GM21723 (cell line): Measurements from ENCODE around the gene CUX1.
"Not testable (repeated sequence)": the region's sequence is repeated elsewhere in the genome, so short reads cannot be mapped to it uniquely, and the experiment has no call there.

Experiments used
- ATAC-seq: cut with Tn5 transposase; IDR thresholded peaks from one replicate; pipeline ENCODE4 v1.9.1; 2021; ENCODE audit warnings: mild to moderate bottlenecking, moderate library complexity; ENCODE audit not compliant: unreplicated experiment

Gene CUX1

DNA sequence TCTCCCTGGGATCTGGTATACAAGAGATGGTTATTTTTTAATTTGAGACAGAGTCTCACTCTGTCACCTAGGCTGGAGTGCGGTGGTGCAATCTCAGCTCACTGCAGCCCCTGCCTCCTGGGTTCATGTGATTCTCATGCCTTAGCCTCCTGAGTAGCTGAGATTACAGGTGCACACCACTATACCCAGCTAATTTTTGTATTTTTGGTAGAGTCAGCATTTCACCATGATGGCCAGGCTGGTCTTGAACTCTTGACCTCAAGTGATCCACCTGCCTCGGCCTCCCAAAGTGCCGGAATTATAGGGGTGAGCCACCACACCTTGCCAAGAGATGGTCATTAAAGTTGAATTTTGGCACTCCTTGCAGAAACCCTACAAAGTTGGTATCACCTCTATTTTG is 71.1 kb downstream of the CUX1 start:
- ATAC-seq, result not testable (repeated sequence)

DNA sequence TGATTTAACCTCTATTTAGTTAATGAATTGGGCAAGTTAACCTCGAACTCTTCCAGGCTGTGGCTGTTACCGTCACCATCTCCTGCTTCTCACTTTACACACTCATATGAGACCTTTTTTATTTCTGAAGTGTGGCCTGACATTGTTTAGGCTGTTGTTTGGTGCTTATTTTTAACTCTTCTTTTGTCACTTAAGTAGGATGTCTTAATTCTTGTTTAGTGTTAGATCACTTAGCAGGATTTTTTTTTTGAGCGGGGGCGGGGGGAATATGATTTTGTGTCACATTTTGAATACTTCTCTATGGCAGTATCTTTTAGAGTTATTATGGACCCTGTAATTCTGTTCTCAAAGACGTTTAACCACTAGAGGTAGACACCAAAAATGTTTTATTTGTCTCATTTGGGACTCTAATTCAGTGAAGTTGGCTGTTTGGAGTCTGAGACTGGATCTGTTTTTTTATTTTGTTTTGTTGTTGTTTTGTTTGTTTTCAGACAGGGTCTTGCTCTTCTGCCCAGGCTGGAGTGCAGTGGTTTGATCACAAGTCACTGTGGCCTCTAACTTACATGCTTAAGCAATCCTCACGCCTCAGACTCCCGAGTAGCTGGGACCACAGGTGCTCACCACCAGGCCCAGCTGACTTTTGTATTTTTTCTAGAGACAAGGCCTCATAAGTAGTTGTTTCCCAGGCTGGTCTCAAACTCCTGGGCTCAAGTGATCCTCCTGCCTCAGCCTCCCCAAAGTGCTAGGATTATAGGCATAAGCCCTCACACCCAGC is 73.5 kb downstream of the CUX1 start:
- no peak for ATAC-seq

- no peak for ATAC-seq
Measured at GRCh38 chr7:101891936-101892640, 74.7 kb downstream of the CUX1 start.

DNA sequence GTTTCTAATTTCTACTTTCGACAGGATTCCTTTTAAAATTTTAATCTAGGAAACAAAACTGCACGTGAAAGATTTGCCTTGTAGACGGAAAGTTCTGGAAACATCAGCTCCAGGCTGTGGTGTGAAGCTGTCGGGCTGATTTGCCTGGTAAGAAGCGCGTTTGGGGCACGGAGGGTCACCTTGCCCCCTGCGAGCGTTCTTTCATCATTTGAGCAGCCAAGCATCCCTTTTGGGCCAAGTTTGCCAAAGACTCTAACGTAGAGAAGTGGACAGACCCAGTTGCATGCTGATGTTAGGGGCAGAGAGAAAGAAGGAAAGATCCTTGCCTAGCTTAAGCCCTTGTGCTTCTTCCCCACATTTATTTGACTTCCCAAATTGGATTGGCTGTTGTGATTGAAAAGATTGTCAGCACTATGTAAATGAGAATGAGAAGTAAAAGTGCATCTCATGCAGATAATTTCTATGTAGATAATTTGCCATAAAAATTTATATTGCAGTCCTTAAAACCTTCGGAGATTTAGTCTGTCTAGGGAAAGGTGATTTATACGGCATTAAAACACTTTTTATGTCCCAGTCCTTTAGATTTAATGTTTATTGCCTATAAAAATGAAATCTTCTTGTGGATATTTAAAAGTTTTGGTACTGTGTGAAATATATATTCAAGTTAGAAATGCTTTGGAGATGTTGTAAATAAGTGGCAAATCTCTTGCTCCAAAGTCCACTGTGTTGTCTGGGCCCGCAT is 76.1 kb downstream of the CUX1 start:
- ATAC-seq, result no peak

GRCh38 chr7:101896316-101896715 is 78.9 kb downstream of the CUX1 start:
- no peak for ATAC-seq

DNA sequence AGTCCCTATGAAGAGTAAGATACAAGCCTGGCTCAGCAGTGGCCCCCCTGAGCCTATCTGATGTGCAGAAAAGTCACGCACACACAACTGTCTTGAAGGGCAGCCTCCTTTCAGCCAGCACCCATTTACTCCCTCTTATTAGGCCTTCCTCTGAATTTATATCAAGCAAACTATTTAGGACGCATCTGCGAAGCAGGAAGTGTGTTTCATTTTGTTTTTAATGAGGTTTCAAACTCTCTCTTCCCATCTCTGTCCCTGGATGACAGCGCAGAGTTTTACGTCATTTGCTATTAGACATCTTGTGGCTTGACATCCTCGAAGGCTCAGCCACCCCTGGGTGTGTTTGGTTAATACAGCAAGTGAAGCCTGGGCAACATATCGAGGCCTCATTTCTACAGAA is 79.5 kb downstream of the CUX1 start:
- no peak for ATAC-seq

GRCh38 chr7:101898106-101898505 is 80.7 kb downstream of the CUX1 start:
- no peak for ATAC-seq

GRCh38 chr7:101899616-101900015 is 82.2 kb downstream of the CUX1 start:
- no peak for ATAC-seq

GRCh38 chr7:101900103-101900502 is 82.7 kb downstream of the CUX1 start:
- no peak for ATAC-seq

DNA sequence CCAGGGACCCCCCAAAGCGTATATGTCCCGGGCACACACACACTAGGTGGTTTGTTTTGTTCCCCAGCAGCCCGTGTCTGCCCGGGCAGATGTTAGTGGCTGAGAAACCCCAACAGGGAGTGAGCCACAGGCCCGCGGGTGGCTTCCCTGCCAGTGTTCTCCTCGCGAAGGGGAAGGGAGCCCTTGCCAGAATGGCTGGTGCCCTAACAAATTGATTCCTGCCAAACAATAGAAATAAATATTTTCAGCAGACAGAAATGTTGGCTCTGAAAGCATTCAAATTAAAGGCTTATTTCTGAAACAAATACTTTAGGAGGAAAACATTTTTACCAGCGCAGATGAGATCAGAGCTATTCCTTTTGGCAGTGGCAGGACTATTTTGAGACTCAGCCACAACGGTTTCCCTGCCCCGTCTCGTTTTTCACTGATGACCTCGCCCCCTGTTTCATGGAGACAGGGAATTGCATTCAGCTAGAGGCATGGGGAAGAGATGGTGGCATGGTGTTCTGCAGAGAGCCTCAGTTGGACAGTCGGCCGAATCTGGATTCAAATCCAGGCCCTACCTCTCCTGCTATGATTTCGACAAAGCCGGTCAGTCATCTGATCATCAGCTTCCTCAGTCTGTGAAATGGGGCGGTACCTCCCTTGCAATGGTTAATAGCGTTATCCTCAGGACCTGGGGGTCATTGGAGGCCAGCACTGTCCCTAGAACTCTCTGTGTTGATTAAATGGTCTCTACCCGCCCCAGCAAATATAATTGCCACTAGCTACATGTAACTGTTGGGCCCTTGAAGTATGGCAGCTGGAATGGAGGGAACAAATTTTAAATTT is 84.5 kb downstream of the CUX1 start:
- ATAC-seq, result no peak

GRCh38 chr7:101902680-101903514 is 85.5 kb downstream of the CUX1 start:
- ATAC-seq, result no peak

DNA sequence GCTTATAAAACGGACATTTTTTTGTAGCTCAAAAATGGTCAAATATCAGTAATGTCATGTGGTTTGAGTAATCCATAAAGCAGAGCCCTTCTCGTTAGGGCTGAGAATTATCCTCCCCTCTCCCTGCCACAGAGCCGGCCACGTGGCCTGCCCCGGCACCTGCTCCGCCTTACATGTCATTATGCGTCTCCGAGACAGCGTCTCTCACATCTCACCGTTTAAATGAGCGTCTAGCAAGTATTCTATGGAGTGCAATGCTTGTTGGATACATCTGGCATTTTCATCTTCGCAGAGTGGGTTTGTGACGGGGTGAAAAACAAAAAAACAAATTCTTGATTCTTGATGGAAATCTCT is 86.1 kb downstream of the CUX1 start:
- no peak for ATAC-seq

- no peak for ATAC-seq
Measured at GRCh38 chr7:101904019-101904418, 86.6 kb downstream of the CUX1 start.

GRCh38 chr7:101905203-101905865 is 87.9 kb downstream of the CUX1 start:
- ATAC-seq, result no peak

DNA sequence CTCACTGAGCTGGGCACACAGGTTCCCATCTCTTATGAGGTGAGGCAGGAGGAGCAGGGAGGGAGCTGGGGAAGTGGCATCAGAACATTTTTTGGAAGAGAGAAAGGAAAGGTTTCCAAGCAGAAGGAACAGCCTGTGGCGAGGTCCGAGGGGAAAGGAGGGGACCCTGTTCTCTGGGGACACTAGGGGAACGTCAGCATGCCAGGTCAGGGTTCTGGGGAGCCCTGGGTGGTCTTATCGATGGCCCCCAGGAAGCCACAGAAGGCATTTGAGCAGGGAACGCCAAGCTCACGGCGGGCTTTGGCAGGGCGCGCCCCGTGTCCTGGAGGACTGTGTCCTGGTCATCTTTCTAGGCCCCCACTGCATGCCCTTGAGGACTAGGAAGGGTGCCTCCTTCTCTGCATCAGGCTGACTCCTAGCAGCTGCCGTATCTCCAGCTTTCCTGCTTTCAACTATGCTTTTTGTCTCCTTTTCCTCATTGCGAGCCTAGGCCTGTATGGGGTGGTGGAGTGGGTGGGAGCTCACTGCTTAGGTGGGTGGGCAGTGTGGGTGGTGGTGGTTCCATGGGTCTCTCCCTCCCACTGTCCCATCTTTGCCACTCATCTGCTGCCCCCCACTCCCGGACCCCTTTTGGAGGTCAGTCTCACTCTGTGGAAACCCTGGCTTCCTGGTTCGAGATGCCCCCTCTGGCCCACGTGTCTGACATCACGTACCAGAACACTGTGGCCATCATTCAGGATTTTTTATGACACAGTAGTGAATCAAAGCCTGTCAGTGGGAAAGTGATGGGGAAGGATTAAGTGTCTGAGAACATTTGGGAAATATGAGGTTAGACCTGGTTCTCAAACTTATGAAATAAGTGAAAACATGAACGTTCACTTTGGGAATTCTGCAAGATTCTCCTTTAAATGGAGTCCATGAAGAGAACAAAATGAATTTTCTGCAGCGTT is 89.1 kb downstream of the CUX1 start:
- no peak for ATAC-seq

DNA sequence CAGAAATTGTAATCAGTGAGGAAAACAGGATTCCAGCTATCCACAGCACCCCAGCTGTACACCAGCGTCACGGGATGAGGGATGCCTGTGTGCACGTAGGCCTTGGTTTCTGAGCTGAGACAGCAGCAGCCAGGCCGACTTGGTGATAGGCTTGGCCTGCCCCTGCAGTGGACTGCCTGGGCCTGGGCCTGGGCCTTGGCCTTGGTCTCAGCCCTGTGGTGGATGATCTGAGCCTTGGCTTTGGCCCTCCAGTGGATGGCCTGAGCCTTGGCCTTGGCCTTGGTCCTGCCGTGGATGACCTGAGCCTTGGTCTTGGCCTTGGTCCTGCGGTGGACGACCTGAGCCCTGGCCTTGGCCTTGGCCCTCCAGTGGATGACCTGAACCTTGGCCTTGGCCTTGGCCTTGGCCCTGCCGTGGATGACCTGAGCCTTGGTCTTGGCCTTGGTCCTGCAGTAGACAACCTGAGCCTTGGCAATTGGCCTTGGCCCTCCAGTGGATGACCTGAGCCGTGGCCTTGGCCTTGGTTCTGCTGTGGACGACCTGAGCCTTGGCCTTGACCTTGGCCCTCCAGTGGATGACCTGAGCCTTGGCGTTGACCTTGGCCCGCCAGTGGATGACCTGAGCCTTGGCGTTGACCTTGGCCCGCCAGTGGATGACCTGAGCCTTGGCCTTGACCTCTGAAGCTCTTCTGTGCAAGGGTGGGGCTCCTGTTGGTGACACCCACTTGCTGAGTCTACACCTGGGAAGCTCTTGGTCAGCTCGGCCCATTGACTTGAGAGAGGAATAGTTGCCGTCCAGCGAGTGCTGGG is 93.8 kb downstream of the CUX1 start:
- ATAC-seq, result no peak

DNA sequence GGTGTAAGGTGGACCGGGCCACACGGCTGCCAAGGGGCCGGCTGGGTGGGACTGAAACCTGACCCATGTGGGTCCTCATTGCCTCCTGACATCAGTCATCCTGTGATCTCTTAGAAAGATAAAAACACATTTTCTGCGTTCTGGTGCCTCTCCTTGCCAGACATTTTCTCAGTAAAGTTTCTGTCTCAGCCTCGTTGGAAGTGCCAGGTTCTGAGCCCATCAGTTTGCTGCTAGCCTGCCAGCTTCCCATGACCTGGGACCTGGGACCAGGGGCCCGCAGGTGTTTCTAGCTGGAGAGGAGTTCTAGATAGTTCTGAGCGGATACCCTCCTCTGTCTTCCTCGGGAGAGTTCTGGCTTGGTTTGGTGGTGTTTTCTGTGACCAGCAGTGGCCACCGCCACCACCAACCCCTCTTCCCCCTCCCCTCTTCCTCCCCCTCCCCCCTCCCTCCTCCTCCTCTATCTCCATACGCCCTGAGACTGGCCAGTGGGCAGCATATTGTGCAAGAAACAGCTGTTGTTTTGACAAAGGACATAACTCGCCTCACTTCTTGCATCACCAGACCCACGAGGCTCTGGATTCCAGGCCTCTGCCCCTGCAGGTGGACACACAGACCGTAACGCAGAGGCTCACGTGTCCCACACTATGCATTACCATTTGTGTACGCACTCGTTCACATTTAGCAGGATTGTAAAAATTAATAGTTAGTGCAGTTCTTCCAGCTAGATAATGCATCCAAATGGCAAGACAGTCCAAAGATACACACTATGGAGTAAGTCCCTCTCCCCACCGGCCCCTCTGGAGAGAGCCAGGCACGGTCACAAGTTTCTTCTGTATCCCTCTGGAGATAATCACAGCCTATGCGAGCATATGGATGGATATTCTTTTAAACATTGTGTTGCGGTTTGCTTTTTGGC is 94.6 kb downstream of the CUX1 start:
- ATAC-seq, result no peak
